Germinal center (tissue), 1 donor: Measurements from ENCODE around the gene PDZD2.
"Not testable (repeated sequence)": the region's sequence is repeated elsewhere in the genome, so short reads cannot be mapped to it uniquely, and the experiment has no call there.

Experiments used
- DNase-seq: peaks from one replicate; pipeline ENCODE4 v3.0.0; 2012; ENCODE audit warnings: mixed read lengths, low spot score

The PDZD2 gene

DNA sequence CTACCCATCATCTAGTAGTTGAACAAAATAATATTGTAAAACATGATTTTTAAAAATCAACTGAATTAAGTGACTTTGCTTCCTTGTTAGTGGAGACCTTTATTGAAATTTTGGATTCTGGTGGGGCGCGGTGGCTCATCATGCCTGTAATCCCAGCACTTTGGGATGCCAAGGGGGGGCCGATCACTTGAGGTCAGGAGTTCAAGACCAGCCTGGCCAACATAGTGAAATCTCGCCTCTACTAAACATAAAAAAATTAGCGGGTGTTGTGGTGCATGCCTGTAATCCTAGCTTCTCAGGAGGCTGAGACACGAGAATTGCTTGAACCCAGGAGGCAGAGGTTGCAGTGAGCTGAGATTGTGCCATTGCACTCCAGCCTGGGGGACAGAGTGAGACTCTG is 439.9 kb downstream of the PDZD2 start:
- not testable (repeated sequence) for DNase-seq

DNA sequence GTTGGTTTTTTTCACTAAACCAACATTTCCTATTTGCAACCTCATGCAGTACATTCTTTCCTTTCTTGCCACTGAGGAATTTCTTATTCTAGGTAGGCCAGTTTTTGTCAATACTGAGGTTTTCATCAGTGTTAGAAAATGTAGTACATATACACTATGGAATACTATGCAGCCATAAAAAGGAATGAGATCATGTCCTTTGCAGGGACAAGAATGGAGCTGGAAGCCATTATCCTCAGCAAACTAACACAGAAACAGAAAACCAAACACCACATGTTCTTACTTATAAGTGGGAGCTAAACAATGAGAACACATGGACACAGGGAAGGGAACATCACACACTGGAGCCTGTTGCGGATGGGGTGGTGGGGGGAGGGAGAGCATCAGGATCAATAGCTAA is 441.6 kb downstream of the PDZD2 start:
- not testable (repeated sequence) for DNase-seq

- DNase-seq: no peak
Measured at GRCh38 chr5:32082701-32083100, 443.8 kb downstream of the PDZD2 start.

DNA sequence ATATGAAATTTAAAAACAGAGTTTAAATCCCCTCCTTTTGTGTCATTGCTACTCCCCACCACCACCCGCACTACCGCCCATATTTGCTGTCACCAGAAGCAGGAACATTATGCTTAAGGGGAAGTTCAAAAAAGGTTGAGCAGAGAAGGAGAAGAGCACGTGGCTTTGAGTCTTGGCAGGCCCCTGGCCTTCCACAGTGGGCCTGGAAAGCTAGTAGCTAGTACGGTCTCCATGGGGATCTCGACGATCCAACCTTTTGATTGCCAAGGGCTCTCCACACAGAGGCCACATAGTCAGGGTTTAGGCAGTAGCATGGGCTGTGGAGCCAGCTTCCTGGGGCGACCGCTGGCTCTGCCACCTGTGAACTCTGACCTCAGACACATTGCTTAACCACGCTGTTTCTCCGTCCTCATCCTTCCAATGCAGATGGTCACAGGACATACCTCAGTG is 445.1 kb downstream of the PDZD2 start:
- DNase-seq: no peak

DNA sequence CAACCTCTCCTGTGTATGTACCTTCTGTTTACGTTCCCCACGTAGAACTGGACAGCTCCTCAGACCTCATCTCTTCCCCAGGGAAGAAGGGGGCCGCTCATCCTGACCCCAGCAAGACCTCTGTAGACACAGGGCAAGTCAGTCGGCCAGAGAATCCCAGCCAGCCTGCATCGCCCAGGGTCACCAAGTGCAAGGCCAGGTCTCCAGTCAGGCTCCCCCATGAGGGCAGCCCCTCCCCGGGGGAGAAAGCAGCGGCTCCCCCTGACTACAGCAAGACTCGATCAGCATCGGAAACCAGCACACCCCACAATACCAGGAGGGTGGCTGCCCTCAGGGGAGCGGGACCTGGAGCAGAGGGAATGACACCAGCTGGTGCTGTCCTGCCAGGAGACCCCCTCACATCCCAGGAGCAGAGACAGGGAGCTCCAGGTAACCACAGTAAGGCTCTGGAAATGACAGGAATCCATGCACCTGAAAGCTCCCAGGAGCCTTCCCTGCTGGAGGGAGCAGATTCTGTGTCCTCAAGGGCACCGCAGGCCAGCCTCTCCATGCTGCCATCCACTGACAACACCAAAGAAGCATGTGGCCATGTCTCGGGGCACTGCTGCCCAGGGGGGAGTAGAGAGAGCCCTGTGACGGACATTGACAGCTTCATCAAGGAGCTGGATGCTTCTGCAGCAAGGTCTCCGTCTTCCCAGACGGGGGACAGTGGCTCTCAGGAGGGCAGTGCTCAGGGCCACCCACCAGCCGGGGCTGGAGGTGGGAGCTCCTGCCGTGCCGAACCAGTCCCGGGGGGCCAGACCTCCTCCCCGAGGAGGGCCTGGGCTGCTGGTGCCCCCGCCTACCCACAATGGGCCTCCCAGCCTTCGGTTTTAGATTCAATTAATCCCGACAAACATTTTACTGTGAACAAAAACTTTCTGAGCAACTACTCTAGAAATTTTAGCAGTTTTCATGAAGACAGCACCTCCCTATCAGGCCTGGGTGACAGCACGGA is 448.5 kb downstream of the PDZD2 start:
- no peak for DNase-seq

DNA sequence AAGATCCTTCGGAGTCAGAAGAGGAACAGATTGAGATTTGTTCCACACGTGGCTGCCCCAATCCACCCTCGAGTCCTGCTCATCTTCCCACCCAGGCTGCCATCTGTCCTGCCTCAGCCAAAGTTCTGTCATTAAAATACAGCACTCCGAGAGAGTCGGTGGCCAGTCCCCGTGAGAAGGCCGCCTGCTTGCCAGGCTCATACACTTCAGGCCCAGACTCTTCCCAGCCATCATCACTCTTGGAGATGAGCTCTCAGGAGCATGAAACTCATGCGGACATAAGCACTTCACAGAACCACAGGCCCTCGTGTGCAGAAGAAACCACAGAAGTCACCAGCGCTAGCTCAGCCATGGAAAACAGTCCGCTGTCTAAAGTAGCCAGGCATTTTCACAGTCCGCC is 449.3 kb downstream of the PDZD2 start:
- DNase-seq: no peak

DNA sequence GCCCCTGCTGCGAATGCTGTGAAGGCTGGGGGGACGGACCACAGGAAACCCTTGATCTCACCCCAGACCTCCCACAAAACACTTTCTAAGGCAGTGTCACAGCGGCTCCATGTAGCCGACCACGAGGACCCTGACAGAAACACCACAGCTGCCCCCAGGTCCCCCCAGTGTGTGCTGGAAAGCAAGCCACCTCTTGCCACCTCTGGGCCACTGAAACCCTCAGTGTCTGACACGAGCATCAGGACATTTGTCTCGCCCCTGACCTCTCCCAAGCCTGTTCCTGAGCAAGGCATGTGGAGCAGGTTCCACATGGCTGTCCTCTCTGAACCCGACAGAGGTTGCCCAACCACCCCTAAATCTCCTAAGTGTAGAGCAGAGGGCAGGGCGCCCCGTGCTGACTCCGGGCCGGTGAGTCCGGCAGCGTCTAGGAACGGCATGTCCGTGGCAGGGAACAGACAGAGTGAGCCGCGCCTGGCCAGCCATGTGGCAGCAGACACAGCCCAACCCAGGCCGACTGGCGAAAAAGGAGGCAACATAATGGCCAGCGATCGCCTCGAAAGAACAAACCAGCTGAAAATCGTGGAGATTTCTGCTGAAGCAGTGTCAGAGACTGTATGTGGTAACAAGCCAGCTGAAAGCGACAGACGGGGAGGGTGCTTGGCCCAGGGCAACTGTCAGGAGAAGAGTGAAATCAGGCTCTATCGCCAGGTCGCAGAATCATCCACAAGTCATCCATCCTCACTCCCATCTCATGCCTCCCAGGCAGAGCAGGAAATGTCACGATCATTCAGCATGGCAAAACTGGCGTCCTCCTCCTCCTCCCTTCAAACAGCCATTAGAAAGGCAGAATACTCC is 450.4 kb downstream of the PDZD2 start:
- no peak for DNase-seq

DNA sequence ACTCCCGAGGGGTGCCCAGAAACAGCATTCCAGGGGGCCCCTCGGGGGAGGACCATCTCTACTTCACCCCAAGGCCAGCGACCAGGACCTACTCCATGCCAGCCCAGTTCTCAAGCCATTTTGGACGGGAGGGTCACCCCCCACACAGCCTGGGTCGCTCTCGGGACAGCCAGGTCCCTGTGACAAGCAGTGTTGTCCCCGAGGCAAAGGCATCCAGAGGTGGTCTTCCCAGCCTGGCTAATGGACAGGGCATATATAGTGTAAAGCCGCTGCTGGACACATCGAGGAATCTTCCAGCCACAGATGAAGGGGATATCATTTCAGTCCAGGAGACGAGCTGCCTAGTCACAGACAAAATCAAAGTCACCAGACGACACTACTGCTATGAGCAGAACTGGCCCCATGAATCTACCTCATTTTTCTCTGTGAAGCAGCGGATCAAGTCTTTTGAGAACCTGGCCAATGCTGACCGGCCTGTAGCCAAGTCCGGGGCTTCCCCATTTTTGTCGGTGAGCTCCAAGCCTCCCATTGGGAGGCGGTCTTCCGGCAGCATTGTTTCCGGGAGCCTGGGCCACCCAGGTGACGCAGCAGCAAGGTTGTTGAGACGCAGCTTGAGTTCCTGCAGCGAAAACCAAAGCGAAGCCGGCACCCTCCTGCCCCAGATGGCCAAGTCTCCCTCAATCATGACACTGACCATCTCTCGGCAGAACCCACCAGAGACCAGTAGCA is 451.3 kb downstream of the PDZD2 start:
- no peak for DNase-seq

- no peak for DNase-seq
Measured at GRCh38 chr5:32090755-32091128, 451.8 kb downstream of the PDZD2 start.

- peak; percentile 68 for DNase-seq
Measured at GRCh38 chr5:32092938-32093812, 454.2 kb downstream of the PDZD2 start.

DNA sequence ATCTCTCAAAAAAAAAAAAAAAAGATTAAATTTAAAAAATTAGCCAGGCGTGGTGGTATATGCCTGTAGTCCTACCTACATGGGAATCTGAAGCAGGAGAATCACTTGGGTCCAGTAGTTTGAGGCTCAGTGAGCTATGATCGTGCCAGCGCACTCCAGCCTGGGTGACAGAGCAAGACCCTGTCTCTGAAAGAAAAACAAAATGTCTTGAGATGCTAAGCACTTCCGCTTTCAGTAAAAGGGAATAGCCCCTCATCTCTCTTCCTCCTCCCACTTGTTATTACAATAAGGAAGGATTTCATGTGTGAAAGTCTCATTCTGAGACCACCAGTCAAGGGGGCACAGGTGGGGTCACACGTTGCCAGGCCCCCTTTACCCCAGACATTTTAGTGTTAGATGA is 455.8 kb downstream of the PDZD2 start:
- DNase-seq: no peak

GRCh38 chr5:32095261-32095671 is 456.3 kb downstream of the PDZD2 start:
- DNase-seq: no peak

DNA sequence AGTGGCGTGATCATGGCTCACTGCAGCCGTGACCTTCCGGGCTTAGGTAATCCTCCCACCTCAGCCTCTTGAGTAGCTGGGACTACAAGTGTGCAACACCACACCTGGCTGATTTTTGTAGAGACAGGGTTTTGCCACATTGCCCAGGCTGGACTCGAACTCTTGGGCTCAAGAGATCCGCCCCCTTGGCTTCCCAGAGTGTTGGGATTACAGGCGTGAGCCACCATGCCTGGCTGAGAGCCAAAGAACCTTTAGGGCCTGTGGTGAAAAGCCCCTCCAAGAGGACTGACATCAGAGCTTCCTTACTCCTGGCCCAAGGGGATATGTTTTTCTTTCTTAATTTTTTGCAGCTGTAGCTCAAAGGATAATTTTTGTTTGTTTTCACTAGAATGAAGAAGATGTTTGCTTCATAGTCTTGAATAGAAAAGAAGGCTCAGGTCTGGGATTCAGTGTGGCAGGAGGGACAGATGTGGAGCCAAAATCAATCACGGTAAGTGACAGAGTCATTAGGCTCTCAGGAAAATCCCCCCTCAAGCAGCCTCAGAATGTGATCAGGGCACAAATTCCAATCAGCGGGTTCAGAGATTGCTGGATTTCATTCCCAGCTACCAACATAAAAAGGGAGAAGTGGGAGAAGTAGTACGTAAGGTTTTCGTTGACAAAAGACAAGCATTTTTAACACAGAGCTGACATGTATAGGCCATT is 458.1 kb downstream of the PDZD2 start:
- no peak for DNase-seq

GRCh38 chr5:32098291-32098690 is 459.4 kb downstream of the PDZD2 start:
- no peak for DNase-seq

GRCh38 chr5:32098890-32099310 is 460.0 kb downstream of the PDZD2 start:
- no peak for DNase-seq

DNA sequence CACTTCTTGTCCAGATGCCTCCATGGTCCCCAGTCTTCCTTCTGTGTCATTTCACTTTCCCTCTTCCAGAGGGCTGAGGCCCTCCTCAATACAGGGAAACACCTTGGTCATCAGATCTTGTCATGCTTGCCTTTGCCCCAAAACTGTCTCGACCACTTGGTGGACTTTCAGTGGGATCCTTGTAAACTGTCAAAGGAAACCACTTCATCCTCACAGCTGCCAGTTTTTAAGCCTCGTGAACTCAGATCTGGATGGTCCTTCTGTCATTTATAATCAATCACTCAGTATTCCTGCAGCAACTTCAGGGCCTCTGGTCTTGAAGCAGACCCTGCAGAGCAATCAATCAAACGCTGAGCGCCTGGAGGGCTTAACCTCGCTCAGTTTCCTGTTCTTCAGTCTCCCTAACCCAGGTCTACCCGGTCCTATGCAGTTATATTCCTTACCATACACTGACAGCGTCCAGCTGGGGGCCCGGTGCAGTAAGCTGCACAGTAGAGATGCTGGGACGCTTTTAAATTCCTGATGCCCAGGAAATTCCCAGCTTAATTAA is 460.6 kb downstream of the PDZD2 start:
- no peak for DNase-seq

DNA sequence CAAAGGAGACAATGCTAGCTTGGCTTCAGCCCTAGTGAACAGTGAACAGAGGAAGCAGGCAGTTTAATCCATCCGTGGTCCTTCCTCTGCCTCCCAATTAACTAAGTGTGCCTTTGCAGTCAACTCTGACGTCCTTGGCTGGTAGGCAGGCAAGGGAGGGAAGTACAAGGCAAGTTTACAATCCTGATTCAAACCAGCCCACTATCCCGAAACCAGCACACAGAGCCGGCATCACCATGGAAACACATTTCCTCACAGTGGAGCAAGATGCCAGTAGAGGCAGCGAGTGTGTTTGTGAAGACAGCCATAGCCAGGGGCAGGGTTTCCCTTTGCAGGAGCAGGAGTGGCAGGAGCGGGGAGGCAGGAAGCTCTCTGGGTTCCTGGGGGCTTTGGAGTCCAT is 461.3 kb downstream of the PDZD2 start:
- DNase-seq: no peak

- DNase-seq: no peak
Measured at GRCh38 chr5:32100691-32101302, 461.9 kb downstream of the PDZD2 start.

- no peak for DNase-seq
Measured at GRCh38 chr5:32102254-32102986, 463.5 kb downstream of the PDZD2 start.
